Panc1 (cell line): ENCODE measurements around the gene CHRND. TPM values are rescaled to one million over a fixed set of nuclear protein-coding genes. Genes with fewer than 3 reads are reported as not detected.

ENCODE experiments used
- ATAC-seq: fragments of 200-7000 bp; cut with Tn5 transposase; 2 replicates; pipeline ENCODE4 v1.9.1; 2020; ENCODE audit warnings: mild to moderate bottlenecking, moderate library complexity
- BruUV-seq: library from RNA; stranded (reverse); fragments of 400-500 nt; replicated peaks from 2 replicates; lab custom pipeline; 2021; lab: Mats Ljungman, UMichigan
- CTCF ChIA-PET: fragments of 300-600 bp; sonication (Branson Sonifier 250); formaldehyde crosslinking; loops from one replicate; lab custom pipeline; 2022; ENCODE audit warnings: antibody characterized with exemption; lab: Charles Lee
- POLR2A ChIA-PET: fragments of 300-600 bp; sonication (Branson Sonifier 250); formaldehyde crosslinking; loops from one replicate; lab custom pipeline; 2022; ENCODE audit warnings: antibody characterized with exemption; lab: Charles Lee
- DNase-seq: peaks from one replicate; pipeline ENCODE4 v3.0.0-alpha.2; 2010; ENCODE audit warnings: low read depth, low spot score
- H3K27ac ChIP-seq: 2 replicates; pipeline ENCODE4 v1.5.1; 2011; ENCODE audit warnings: mild to moderate bottlenecking, low read length, inconsistent platforms
- H3K27me3 ChIP-seq: fragments of 200-500 bp; sonication (Bioruptor generic); 2 replicates; pipeline ENCODE4 v1.6.0; 2014; ENCODE audit warnings: low read length, inconsistent platforms; ENCODE audit not compliant: control insufficient read depth, insufficient read depth
- H3K36me3 ChIP-seq: fragments of 200-500 bp; sonication (Bioruptor generic); 2 replicates; pipeline ENCODE4 v1.5.1; 2014; ENCODE audit warnings: inconsistent platforms, mild to moderate bottlenecking, low read length, moderate library complexity; ENCODE audit not compliant: control insufficient read depth, insufficient read depth
- H3K4me1 ChIP-seq: 2 replicates; pipeline ENCODE4 v1.5.1; 2011; ENCODE audit warnings: inconsistent platforms, mild to moderate bottlenecking, low read length, moderate library complexity; ENCODE audit not compliant: control insufficient read depth, insufficient read depth
- H3K4me3 ChIP-seq, 2 experiments: 2 replicates each; pipeline ENCODE4 v1.5.1; 2011 to 2012; ENCODE audit warnings: low read depth in 2 of 2, low read length in 2 of 2, mild to moderate bottlenecking in 2 of 2, inconsistent platforms in 1 of 2, moderate library complexity in 1 of 2
- H3K9me3 ChIP-seq: fragments of 200-500 bp; sonication (Bioruptor generic); 2 replicates; pipeline ENCODE4 v1.5.1; 2014; ENCODE audit warnings: low read depth, mild to moderate bottlenecking, inconsistent platforms, low read length, moderate library complexity; ENCODE audit not compliant: control insufficient read depth, insufficient read depth
- POLR2AphosphoS5 ChIP-seq: IDR thresholded peaks from 2 replicates; pipeline ENCODE4 v1.6.1; 2012; ENCODE audit warnings: mild to moderate bottlenecking, low read depth, low read length, moderate library complexity
- SIN3A ChIP-seq: IDR thresholded peaks from 2 replicates; pipeline ENCODE4 v1.6.1; 2012; ENCODE audit warnings: low read depth, mild to moderate bottlenecking, low read length, moderate library complexity, borderline replicate concordance; ENCODE audit not compliant: insufficient read depth
- TCF7L2 ChIP-seq: IDR thresholded peaks from 2 replicates; pipeline ENCODE4 v1.6.1; 2011; ENCODE audit warnings: mild to moderate bottlenecking, low read depth, low read length, inconsistent platforms
- in situ Hi-C: cut with HindIII; loops from 2 replicates; pipeline ENCODE4 v1.10.0; 2016; ENCODE audit warnings: low sequenced_read_pairs, low pct_unique_long_range_greater_than_20kb
- intact Hi-C: fragments of 100-400 bp; cut with micrococcal nuclease; formaldehyde crosslinking; loops from one replicate; pipeline ENCODE4 v1.10.0; 2022; ENCODE audit not compliant: unreplicated experiment
- total RNA-seq: library from RNA; stranded (reverse); gene quantifications from one replicate; pipeline ENCODE4 v1.2.1, GENCODE V29; 2021; ENCODE audit not compliant: unreplicated experiment
- TF ChIP-seq, protein P1 (sequence below): fragments of 450-650 bp; IDR thresholded peaks from 2 replicates; pipeline ENCODE4 v1.5.1; 2017; ENCODE audit warnings: mild to moderate bottlenecking
- TF ChIP-seq, protein P2 (sequence below), 2 experiments: IDR thresholded peaks; 2 replicates each; pipeline ENCODE4 v1.6.1; 2011 to 2012; ENCODE audit warnings: low read depth in 2 of 2, control low read depth in 1 of 2, low read length in 1 of 2, mild to moderate bottlenecking in 1 of 2, moderate library complexity in 1 of 2; ENCODE audit not compliant: insufficient read depth in 1 of 2

Gene CHRND
- total RNA-seq, 1 experiment from 2014 or later, result not detected

DNA sequence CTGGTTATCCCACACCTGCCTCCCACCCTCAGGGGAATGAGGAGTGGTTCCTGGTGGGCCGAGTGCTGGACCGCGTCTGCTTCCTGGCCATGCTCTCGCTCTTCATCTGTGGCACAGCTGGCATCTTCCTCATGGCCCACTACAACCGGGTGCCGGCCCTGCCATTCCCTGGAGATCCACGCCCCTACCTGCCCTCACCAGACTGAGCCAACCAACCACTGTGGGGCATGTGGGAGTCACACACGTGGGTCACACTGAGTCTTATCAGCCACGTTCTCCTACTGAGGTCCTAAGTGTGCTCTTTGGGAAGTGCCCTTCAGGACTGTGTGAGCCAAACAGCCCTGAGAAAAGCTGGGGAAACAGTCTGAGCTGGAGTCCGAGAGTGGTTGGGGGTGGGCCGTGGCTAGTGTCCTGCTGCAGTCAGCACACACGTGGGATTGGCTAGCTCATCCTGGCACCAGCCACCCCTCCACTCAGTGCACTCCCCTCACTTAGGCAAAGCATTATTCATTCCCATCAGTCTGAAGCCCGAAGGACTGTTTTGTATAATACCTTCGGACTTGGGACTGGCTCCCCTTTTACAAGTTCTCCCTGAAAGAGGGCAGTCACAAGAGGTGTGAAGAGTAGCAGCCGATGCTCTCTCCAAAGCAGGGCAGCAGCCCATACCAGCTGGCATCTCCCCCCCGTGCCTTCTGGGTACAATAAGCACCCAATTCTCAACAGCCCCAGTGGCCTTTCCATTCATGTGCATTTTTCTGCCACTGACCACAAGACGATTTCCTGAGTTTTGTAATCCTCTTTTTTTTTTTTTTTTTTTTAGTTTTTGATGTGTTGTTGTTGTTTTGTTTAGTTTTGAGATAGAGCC is 19.8 kb downstream of the CHRND start:
- Histone ChIP-seq H3K4me1 (0 out of 2 replicates have a peak, but pooled peaks cover 2% of the 10 kb centered on the region), H3K27ac (no peak overlapping the region), H3K4me3 (no peak overlapping the region), H3K27me3 (no peaks in the 10 kb centered on the region), H3K36me3 (no peaks in the 10 kb centered on the region; the same call in 1 of the 2 replicates), H3K9me3 (no peaks in the 10 kb centered on the region)
- CTCF ChIA-PET, result interaction anchor here (0.5 kb wide), 1 partner anchor 26 kb away, joined by 5 read pairs; the partner anchor contains the start of gene PRSS56
- TF ChIP-seq, protein P1, sequence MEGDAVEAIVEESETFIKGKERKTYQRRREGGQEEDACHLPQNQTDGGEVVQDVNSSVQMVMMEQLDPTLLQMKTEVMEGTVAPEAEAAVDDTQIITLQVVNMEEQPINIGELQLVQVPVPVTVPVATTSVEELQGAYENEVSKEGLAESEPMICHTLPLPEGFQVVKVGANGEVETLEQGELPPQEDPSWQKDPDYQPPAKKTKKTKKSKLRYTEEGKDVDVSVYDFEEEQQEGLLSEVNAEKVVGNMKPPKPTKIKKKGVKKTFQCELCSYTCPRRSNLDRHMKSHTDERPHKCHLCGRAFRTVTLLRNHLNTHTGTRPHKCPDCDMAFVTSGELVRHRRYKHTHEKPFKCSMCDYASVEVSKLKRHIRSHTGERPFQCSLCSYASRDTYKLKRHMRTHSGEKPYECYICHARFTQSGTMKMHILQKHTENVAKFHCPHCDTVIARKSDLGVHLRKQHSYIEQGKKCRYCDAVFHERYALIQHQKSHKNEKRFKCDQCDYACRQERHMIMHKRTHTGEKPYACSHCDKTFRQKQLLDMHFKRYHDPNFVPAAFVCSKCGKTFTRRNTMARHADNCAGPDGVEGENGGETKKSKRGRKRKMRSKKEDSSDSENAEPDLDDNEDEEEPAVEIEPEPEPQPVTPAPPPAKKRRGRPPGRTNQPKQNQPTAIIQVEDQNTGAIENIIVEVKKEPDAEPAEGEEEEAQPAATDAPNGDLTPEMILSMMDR, result no peak
- no peak for TF ChIP-seq POLR2AphosphoS5
- TF ChIP-seq, protein P2, sequence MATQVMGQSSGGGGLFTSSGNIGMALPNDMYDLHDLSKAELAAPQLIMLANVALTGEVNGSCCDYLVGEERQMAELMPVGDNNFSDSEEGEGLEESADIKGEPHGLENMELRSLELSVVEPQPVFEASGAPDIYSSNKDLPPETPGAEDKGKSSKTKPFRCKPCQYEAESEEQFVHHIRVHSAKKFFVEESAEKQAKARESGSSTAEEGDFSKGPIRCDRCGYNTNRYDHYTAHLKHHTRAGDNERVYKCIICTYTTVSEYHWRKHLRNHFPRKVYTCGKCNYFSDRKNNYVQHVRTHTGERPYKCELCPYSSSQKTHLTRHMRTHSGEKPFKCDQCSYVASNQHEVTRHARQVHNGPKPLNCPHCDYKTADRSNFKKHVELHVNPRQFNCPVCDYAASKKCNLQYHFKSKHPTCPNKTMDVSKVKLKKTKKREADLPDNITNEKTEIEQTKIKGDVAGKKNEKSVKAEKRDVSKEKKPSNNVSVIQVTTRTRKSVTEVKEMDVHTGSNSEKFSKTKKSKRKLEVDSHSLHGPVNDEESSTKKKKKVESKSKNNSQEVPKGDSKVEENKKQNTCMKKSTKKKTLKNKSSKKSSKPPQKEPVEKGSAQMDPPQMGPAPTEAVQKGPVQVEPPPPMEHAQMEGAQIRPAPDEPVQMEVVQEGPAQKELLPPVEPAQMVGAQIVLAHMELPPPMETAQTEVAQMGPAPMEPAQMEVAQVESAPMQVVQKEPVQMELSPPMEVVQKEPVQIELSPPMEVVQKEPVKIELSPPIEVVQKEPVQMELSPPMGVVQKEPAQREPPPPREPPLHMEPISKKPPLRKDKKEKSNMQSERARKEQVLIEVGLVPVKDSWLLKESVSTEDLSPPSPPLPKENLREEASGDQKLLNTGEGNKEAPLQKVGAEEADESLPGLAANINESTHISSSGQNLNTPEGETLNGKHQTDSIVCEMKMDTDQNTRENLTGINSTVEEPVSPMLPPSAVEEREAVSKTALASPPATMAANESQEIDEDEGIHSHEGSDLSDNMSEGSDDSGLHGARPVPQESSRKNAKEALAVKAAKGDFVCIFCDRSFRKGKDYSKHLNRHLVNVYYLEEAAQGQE (IDR thresholded peaks at IDR 0.05; ENCODE audit: insufficient read depth in 1 of 2, low read depth in 2 of 2, low read length in 1 of 2), result no peak
- ATAC-seq (no peak), DNase-seq (no peak)
- POLR2A ChIA-PET, result interaction anchor here (0.5 kb wide), 1 partner anchor 193 kb away, joined by 3 read pairs; no protein-coding TSS in a partner anchor
- in situ Hi-C loops (no loop called here), intact Hi-C loops (no loop called here)
- no TSS peak for BruUV-seq

DNA sequence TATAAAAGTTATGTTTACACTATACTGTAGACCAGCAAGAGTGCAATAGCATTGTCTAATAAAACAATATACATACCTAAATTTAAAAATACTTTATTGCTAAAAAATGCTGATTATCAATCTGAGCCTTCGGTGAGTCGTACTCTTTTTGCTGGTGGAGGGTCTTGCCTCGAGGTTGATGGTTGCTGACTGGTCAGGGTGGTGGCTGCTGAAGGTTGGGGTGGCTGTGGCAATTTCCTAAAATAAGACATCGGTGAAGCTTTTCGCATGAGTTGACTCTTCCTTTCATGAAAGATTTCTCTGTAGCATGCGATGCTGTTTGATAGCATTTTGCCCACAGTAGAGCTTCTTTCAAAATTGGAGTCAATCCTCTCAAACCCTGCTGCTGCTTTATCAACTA is 22.0 kb downstream of the CHRND start:
- intact Hi-C loops, result no loop called here
- Histone ChIP-seq H3K4me3 (no peak overlapping the region), H3K4me1 (peaks cover 8% of the 10 kb centered on the region; the same call in 1 of the 2 replicates), H3K27me3 (no peaks in the 10 kb centered on the region), H3K9me3 (no peaks in the 10 kb centered on the region), H3K27ac (no peak overlapping the region), H3K36me3 (peaks cover 5% of the 10 kb centered on the region)
- BruUV-seq, result no TSS peak
- ChIA-PET POLR2A (no interaction called here), CTCF (no interaction called here)
- ATAC-seq (no peak), DNase-seq (no peak)
- in situ Hi-C loops, result no loop called here
- TF ChIP-seq, protein P1, result no peak
- TF ChIP-seq SIN3A (no peak), POLR2AphosphoS5 (no peak), TCF7L2 (no peak)
- TF ChIP-seq, protein P2 (IDR thresholded peaks at IDR 0.05; ENCODE audit: insufficient read depth in 1 of 2, low read depth in 2 of 2, low read length in 1 of 2), result no peak
